Activated naive CD8-positive, alpha-beta T cell treated with anti-CD3 and anti-CD28 coated beads, Interleukin-2, amount 50 U/mL, for 24 hours (primary cell): ENCODE data around the gene BCAS1.

Experiments
- ATAC-seq: fragments of 150-1000 bp; cut with Tn5 transposase; one replicate; pipeline ENCODE4 v1.10.0; 2021
- DNase-seq: peaks from one replicate; pipeline ENCODE4 v3.0.0; 2021
- H3K27ac Mint-ChIP-seq: one replicate; pipeline ENCODE4 v1.8.0; 2021; ENCODE audit warnings: mild to moderate bottlenecking, mixed read lengths
- H3K27me3 Mint-ChIP-seq: one replicate; pipeline ENCODE4 v1.8.0; 2021; ENCODE audit warnings: mixed read lengths
- H3K36me3 Mint-ChIP-seq: one replicate; pipeline ENCODE4 v1.8.0; 2021; ENCODE audit warnings: low read depth, mixed read lengths
- H3K4me1 Mint-ChIP-seq: one replicate; pipeline ENCODE4 v1.8.0; 2021; ENCODE audit warnings: mixed read lengths
- H3K4me3 Mint-ChIP-seq: one replicate; pipeline ENCODE4 v1.8.0; 2021; ENCODE audit warnings: mild to moderate bottlenecking, moderate library complexity, mixed read lengths
- H3K9me3 Mint-ChIP-seq: one replicate; pipeline ENCODE4 v1.8.0; 2021; ENCODE audit warnings: mixed read lengths

The BCAS1 gene

DNA sequence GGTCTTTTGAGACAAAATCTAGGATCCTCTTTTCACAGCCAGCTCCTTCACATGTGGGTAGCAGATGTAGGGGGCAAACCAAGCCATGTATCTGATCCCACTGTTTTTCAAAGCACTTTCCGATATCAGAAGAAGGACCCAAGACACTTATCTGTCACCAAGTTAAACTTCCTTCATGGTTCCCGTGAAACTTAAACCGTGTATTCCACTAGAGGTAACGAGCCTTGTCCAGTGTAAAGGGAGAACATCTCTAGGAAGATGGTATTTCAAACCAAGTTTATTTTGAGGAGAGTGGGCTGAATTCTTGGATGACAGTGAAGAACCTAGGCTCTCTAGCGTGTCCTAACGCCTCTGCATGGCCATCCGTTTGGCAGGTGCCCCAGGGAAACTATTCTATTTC lies 76.3 kb downstream of the BCAS1 start:
- ATAC-seq (no peak), DNase-seq (no peak)
- no peak overlapping the region for H3K4me3 Mint-ChIP-seq
- H3K36me3 Mint-ChIP-seq = no peaks in the 10 kb centered on the region
- H3K9me3 Mint-ChIP-seq = no peaks in the 10 kb centered on the region
- no peak overlapping the region for H3K27ac Mint-ChIP-seq
- peaks cover 18% of the 10 kb centered on the region for H3K27me3 Mint-ChIP-seq
- H3K4me1 Mint-ChIP-seq = peaks cover 4% of the 10 kb centered on the region

DNA sequence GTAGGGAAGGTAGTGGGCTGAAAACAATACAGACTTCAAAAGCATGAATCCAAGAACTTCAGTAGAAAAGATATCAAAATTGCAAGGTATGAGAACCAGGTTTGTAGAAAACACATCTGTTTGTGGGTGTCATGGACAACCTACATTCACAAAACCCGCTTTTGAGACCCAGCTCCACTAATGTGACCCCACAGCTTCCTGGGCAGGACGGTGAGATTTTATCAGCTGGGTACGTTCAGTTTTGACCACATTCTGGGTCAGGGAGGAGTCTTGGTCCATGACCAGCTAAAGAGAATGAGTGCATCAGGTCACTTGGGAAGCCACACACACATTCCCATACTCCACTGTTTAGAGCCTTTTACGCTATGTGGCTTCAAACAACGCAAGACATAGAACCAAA lies 77.1 kb downstream of the BCAS1 start:
- Mint-ChIP-seq H3K9me3 (no peaks in the 10 kb centered on the region), H3K36me3 (no peaks in the 10 kb centered on the region), H3K27ac (no peak overlapping the region), H3K4me3 (no peak overlapping the region), H3K4me1 (peaks cover 4% of the 10 kb centered on the region), H3K27me3 (peaks cover 18% of the 10 kb centered on the region)
- no peak for DNase-seq
- no peak for ATAC-seq

DNA sequence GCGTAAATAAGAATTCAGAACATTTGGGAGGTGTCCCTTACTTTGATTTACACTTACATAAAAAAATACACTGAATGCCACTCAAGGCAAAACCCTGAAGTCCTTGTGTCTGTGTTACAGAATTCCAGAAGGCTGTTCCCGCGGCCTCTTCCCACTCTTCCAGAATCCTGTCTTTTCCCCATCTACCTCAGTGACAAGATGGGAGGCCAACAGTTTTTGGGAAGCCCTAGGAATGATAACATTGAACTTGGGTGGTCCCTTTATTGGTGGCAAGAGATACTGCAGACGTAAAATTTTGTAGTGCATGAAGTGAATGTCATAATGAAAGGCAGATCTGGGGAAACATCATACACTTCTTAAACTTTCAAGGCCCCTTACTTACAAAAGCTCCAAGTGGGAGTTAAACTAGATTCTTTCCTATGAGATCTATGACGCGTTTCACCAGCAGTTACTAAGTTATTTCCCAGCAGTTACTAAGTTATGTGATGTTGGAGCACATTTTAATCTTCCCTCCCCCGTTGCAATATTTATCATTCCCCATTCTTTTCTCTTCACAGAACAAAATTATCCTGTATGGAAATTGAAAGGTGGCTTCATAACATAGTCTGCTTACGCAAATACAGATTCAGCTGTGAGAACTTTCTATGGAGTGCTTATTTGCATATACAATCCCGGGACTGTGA lies 79.5 kb downstream of the BCAS1 start:
- Mint-ChIP-seq H3K4me3 (no peak overlapping the region), H3K27me3 (peaks cover 13% of the 10 kb centered on the region), H3K9me3 (no peaks in the 10 kb centered on the region), H3K4me1 (peaks cover 4% of the 10 kb centered on the region), H3K36me3 (no peaks in the 10 kb centered on the region), H3K27ac (no peak overlapping the region)
- DNase-seq (no peak), ATAC-seq (no peak)

DNA sequence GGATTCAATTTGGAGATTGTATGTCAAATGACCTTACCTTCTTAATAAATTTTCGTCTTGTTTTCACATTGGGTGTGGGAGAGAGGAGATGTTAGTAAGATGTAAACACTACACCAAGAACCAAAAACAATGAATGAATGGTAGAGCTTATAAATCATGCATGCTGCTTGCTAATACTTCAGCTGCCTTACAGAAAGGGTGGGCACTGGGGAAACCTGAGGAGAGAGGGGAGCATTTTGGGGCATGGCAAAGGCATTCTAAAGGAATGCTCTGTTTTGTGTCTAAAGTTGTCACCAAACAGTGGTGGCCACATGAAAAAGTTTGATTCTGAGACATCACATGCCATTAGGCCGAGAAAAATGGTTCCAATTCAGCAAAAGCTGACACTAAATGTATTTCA lies 80.4 kb downstream of the BCAS1 start:
- ATAC-seq (no peak), DNase-seq (no peak)
- H3K4me3 Mint-ChIP-seq = no peak overlapping the region
- peaks cover 13% of the 10 kb centered on the region for H3K27me3 Mint-ChIP-seq
- H3K27ac Mint-ChIP-seq = no peak overlapping the region
- no peaks in the 10 kb centered on the region for H3K36me3 Mint-ChIP-seq
- H3K4me1 Mint-ChIP-seq = peaks cover 4% of the 10 kb centered on the region
- no peaks in the 10 kb centered on the region for H3K9me3 Mint-ChIP-seq

DNA sequence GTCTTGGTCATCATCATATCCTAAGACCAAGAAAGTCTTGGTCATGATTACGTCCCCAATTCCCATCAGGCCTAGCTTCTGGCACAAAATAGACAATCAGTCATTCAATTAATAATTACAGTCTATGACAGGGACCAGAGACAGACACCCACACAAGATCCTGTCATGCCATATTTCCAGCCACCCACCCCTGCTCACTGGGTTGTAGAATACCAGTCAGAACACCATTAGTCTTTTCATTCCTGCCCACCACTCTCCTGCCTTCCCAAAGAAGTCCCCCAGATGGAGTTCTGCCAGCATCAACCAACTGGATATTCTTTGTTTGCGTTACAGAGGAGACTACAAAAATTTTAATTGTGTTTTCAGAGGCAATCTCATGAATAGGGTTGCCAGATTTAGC lies 81.0 kb downstream of the BCAS1 start:
- Mint-ChIP-seq H3K27ac (no peak overlapping the region), H3K4me1 (peaks cover 4% of the 10 kb centered on the region), H3K9me3 (no peaks in the 10 kb centered on the region), H3K36me3 (no peaks in the 10 kb centered on the region), H3K27me3 (peaks cover 17% of the 10 kb centered on the region), H3K4me3 (no peak overlapping the region)
- DNase-seq = no peak
- ATAC-seq = no peak

DNA sequence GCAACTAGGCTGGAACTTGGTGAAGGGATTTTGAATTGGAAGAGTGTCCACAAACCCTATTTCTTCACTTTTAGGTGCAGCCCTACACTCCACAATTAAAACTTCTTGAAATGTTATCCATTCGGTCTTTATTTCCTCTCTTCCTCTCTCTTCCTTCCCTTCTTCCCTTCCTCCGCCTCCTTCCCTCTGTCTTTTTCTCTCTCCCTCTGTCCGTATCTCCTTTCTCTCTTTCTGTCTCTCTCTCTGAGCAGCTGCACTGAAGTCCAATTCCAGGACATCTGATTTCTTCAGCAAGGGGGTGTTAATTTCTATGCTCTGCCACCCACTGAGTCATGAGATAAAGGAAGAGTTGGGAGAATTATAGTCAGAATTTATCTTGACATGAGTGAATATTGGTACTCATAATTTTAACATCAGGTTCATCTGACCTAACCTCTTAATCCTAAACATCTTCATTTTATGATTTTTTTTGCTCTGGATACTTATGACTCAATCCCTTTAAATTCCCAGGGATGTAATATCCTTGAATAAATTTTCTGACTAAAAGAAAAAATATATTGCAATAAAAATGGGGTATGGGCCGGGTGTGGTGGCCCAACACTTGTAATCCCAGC lies 84.2 kb downstream of the BCAS1 start:
- Mint-ChIP-seq H3K27me3 (peaks cover 22% of the 10 kb centered on the region), H3K4me1 (peaks cover 8% of the 10 kb centered on the region), H3K36me3 (no peaks in the 10 kb centered on the region)

DNA sequence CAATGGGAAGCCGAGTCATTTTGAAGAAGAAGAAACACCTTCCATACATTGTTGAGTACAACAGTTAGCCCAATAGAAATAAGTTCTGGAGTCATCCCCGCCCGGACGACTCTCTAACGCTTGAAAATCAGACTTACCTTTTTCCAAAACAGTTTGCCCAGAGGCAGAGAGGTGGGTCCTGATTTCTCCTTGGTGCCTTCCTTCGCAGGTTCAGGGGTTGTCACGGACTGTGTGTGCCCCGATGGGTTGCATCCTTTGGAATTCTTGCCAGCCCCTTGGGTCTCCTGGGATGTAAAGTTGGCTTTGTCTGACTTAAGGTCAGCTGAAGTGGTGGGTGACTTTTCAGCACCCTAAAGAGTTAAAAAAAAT lies 85.3 kb downstream of the BCAS1 start:
- no peak overlapping the region for H3K4me3 Mint-ChIP-seq
- no peak overlapping the region for H3K27ac Mint-ChIP-seq
- no peak for ATAC-seq
- H3K27me3 Mint-ChIP-seq = peaks cover 21% of the 10 kb centered on the region
- H3K9me3 Mint-ChIP-seq = no peaks in the 10 kb centered on the region
- H3K4me1 Mint-ChIP-seq = peaks cover 10% of the 10 kb centered on the region
- DNase-seq = no peak
- no peaks in the 10 kb centered on the region for H3K36me3 Mint-ChIP-seq

More for the DNA sequence above, 84.2 kb downstream of the BCAS1 start:
- no peak for ATAC-seq
- Mint-ChIP-seq H3K4me3 (no peak overlapping the region), H3K27ac (no peak overlapping the region), H3K9me3 (no peaks in the 10 kb centered on the region)
- no peak for DNase-seq

DNA sequence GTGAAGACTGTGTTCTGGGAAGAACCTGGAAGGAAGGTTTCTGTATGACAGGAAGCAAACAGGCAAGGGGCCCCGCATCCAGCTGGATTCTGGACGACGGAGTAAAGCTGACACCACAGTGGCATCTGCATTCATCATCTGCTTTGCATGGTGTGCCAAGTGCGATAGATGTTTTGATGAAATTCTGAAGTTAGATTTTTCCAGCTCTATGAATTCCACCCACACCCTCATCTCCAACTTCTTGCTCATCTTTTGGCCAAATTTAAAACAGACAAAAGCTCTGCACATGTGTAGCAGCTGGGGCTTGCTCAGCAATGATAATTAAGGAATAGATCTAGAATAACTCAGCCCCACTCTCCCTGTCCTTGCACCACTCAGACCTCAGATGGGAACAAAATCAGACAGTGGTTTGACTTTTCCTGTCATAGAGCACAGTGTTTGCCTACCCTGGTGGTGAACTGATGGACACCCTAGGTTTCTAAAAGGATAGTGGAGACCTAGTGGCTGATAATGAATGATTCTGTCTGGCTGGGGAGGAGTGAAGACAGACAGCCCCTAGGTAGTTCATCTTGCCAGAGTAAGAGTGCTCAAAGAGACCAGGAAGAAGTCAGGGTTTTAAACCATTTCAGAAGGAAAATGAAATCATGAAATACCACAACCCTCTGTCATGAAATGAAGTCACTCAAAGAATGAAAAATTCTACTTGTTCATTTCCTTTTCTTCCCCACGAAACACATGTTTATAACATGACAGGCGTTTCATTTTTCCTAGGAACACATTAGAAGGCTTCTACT lies 85.8 kb downstream of the BCAS1 start:
- peaks cover 18% of the 10 kb centered on the region for H3K27me3 Mint-ChIP-seq
- H3K9me3 Mint-ChIP-seq = no peaks in the 10 kb centered on the region
- no peak for ATAC-seq
- no peak for DNase-seq
- H3K36me3 Mint-ChIP-seq = no peaks in the 10 kb centered on the region
- H3K27ac Mint-ChIP-seq = no peak overlapping the region
- H3K4me1 Mint-ChIP-seq = peaks cover 10% of the 10 kb centered on the region
- no peak overlapping the region for H3K4me3 Mint-ChIP-seq

DNA sequence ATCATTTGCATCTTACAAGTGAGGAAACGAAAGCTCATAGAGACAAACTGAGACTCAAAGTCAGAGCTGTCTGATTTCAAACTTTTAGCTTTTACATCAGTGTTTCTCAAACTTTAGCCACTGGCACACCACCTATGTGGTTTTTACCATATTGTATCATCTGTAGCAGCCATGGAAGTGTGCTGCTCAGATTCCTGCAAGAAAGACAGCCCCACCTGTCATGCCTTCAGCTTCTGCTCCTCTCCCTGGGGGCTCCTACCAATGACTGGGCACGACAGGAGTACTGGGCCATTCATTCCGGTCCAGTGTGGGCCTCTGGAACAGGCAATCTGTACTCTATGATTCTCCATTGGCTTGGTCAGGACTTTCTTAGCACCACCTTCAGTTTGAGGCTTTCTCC lies 87.0 kb downstream of the BCAS1 start:
- H3K36me3 Mint-ChIP-seq = no peaks in the 10 kb centered on the region
- peaks cover 10% of the 10 kb centered on the region for H3K4me1 Mint-ChIP-seq
- H3K4me3 Mint-ChIP-seq = no peak overlapping the region
- ATAC-seq (no peak), DNase-seq (no peak)
- H3K9me3 Mint-ChIP-seq = no peaks in the 10 kb centered on the region
- no peak overlapping the region for H3K27ac Mint-ChIP-seq
- peaks cover 22% of the 10 kb centered on the region for H3K27me3 Mint-ChIP-seq

DNA sequence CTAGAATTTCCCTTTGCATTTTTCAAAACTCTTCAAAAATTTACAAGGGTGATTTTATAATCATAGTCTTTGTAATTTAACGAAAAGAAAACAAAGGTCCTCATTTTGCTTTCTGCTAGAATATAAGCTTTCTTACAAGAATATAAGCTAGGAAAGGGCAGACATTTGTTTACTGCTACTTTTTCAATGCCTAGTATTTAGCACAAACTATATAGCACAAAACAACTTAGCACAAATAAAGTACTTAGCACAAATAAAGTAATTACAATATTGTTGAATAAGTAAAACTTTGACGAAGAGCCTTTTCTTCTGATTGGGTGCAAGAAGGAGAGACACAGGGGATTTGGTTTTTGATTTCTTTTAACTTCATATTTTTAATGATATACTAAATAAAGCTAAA lies 87.8 kb downstream of the BCAS1 start:
- no peak for DNase-seq
- H3K27ac Mint-ChIP-seq = no peak overlapping the region
- no peaks in the 10 kb centered on the region for H3K36me3 Mint-ChIP-seq
- peaks cover 22% of the 10 kb centered on the region for H3K27me3 Mint-ChIP-seq
- no peak overlapping the region for H3K4me3 Mint-ChIP-seq
- no peaks in the 10 kb centered on the region for H3K9me3 Mint-ChIP-seq
- ATAC-seq = no peak
- peaks cover 10% of the 10 kb centered on the region for H3K4me1 Mint-ChIP-seq

DNA sequence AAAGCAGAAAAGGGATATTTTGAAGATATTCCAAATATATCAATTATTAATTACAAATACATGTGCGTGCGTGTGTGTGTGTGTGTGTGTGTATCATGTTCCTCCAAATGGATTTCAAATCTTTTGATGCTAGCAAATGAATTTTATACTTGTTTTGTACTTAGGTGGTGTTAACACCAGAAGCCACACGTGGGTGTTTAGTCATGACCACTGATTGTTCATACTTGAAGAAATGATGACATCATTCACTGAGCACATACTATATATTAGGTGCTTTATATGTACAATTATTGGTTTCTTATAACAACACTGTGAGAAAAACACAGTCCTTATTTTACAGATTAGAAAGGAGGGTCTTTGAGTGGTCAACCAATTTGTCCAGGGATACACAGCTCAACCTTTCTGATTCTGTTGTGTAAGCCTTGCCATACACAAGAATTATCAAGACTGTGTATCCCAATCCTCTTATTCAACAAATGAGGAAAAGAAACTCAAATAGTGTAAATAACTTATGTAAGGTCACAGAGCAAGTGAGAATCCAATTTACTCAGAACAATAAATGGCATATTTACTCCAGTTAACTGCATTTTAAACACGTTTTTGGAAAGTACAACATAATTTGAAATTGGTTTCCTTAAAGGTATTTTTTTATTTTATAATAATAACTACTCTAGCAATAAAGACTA lies 88.5 kb downstream of the BCAS1 start:
- H3K4me3 Mint-ChIP-seq = no peak overlapping the region
- DNase-seq = peak; percentile 22

DNA sequence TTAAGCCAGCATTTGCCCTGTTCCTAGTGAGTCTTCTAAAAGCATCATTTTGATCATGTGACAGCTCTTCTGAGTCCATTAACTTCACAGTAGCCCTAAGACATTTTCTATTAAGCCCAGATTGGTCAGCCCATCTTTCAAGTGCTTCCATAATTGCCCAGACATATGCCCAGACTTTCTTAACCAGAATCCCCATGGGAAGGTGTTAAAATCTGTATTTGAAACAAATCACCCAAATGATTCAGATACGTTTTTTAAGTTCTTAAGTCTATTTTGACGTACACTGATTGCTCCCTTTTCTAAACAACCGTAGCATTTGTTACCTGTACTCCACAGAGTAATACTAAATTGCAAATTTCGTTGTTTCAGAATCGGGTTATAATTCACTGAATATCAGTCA lies 89.3 kb downstream of the BCAS1 start:
- H3K4me3 Mint-ChIP-seq = no peak overlapping the region
- peaks cover 21% of the 10 kb centered on the region for H3K27me3 Mint-ChIP-seq
- ATAC-seq (no peak), DNase-seq (no peak)
- H3K27ac Mint-ChIP-seq = no peak overlapping the region
- H3K36me3 Mint-ChIP-seq = no peaks in the 10 kb centered on the region
- H3K4me1 Mint-ChIP-seq = peaks cover 10% of the 10 kb centered on the region
- no peaks in the 10 kb centered on the region for H3K9me3 Mint-ChIP-seq

More for the DNA sequence above, 88.5 kb downstream of the BCAS1 start:
- Mint-ChIP-seq H3K9me3 (no peaks in the 10 kb centered on the region), H3K27me3 (peaks cover 22% of the 10 kb centered on the region), H3K36me3 (no peaks in the 10 kb centered on the region), H3K27ac (no peak overlapping the region), H3K4me1 (peaks cover 10% of the 10 kb centered on the region)
- ATAC-seq = peak; percentile 61

DNA sequence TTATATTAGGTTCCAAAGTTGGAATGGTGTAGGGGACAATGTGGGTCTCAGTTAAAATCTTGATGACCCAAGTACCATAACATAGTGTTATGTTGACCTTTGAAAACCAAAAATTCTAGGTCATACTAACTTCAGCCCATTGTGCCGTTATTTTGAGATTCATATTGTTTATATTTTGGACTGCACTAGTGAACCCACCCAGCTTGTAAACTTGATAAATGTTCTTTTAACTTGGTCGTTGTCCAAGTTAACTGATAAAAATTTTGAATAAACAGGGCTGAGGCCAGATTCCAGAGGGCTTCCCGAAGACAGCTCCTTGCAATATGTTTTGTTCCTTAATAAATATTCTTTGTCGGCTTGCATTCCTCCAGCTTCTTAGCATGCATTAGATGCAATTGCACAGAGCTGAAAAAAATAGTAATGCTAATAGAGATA lies 90.3 kb downstream of the BCAS1 start:
- no peak overlapping the region for H3K4me3 Mint-ChIP-seq

DNA sequence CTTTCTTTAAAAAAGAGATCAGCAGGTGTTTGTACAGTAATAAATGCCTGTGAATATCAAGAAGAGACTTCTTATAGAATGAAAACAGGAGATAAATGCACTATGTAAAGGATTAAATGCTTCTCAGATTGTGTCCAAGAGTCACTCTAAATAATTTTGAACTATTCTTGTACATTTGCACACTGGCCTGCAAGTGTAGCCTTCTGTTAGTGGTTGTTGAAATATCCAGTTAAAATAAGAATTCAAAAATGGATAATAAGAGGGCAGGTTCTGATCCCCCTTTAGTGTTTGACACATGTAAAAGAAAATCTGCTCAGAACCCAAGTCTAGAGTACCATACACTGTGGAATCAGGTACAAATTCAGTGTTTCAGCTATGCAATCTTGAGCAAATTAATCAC lies 91.9 kb downstream of the BCAS1 start:
- ATAC-seq (no peak), DNase-seq (no peak)
- no peak overlapping the region for H3K4me3 Mint-ChIP-seq
- peaks cover 3% of the 10 kb centered on the region for H3K9me3 Mint-ChIP-seq
- peaks cover 13% of the 10 kb centered on the region for H3K27me3 Mint-ChIP-seq
- peaks cover 10% of the 10 kb centered on the region for H3K4me1 Mint-ChIP-seq
- no peak overlapping the region for H3K27ac Mint-ChIP-seq
- no peaks in the 10 kb centered on the region for H3K36me3 Mint-ChIP-seq

More for the DNA sequence above, 90.3 kb downstream of the BCAS1 start:
- no peaks in the 10 kb centered on the region for H3K9me3 Mint-ChIP-seq
- no peak for DNase-seq
- H3K4me1 Mint-ChIP-seq = peaks cover 10% of the 10 kb centered on the region
- no peak overlapping the region for H3K27ac Mint-ChIP-seq
- H3K27me3 Mint-ChIP-seq = peaks cover 20% of the 10 kb centered on the region
- no peaks in the 10 kb centered on the region for H3K36me3 Mint-ChIP-seq
- ATAC-seq = no peak
